Measurements from ENCODE around the gene RGS9. TPM values are rescaled to one million over a fixed set of nuclear protein-coding genes. Genes with fewer than 3 reads are reported as not detected.

Gene RGS9
- polyA plus RNA-seq, 4 donors, result 2.4 to 4.7 (median 3.7) TPM

- Histone ChIP-seq H3K27ac (ENCODE audit: low read depth in 1 of 3, low read length in 2 of 3) (peak overlapping the region in 1 of 3 donors; percentile 77), H3K4me3 (ENCODE audit: low read depth in 1 of 3, low read length in 3 of 3) (no peak overlapping the region), H3K9me3 (ENCODE audit: control insufficient read depth in 2 of 2, insufficient read depth in 1 of 2, low read depth in 1 of 2, low read length in 1 of 2) (no peaks in the 10 kb centered on the region), H3K4me1 (ENCODE audit: control insufficient read depth in 3 of 3, insufficient read depth in 2 of 3, low read depth in 1 of 3, low read length in 2 of 3) (peaks cover 0 to 15% (median 0%) of the 10 kb centered on the region in 3 donors), H3K36me3 (ENCODE audit: control insufficient read depth in 3 of 3, insufficient read depth in 2 of 3, low read depth in 1 of 3, low read length in 3 of 3) (no peaks in the 10 kb centered on the region), H3K27me3 (ENCODE audit: control insufficient read depth in 3 of 3, insufficient read depth in 3 of 3, low read length in 3 of 3) (peaks cover 0 to 16% (median 0%) of the 10 kb centered on the region in 3 donors)
- no peak for FAIRE-seq
- 29 to 69% (median 47%) methylated on average over 5 of the region's 5 CpGs for WGBS, 3 donors
- peak; percentile 84 to 88 for DNase-seq
Measured at GRCh38 chr17:65131946-65132345, 5.2 kb upstream of the RGS9 start.

- WGBS, 3 donors, result 84 to 86% (median 84%) methylated on average over 2 of the region's 2 CpGs
- DNase-seq, result no peak
- Histone ChIP-seq H3K36me3 (ENCODE audit: control insufficient read depth in 3 of 3, insufficient read depth in 2 of 3, low read depth in 1 of 3, low read length in 3 of 3) (no peaks in the 10 kb centered on the region), H3K27ac (ENCODE audit: low read depth in 1 of 3, low read length in 2 of 3) (no peak overlapping the region), H3K4me3 (ENCODE audit: low read depth in 1 of 3, low read length in 3 of 3) (no peak overlapping the region), H3K9me3 (ENCODE audit: control insufficient read depth in 2 of 2, insufficient read depth in 1 of 2, low read depth in 1 of 2, low read length in 1 of 2) (no peaks in the 10 kb centered on the region), H3K4me1 (ENCODE audit: control insufficient read depth in 3 of 3, insufficient read depth in 2 of 3, low read depth in 1 of 3, low read length in 2 of 3) (peaks cover 0 to 19% (median 0%) of the 10 kb centered on the region in 3 donors), H3K27me3 (ENCODE audit: control insufficient read depth in 3 of 3, insufficient read depth in 3 of 3, low read length in 3 of 3) (peaks cover 0 to 27% (median 0%) of the 10 kb centered on the region in 3 donors)
- no peak for FAIRE-seq
Measured at GRCh38 chr17:65134035-65134434, 3.1 kb upstream of the RGS9 start.

- Histone ChIP-seq H3K36me3 (ENCODE audit: control insufficient read depth in 3 of 3, insufficient read depth in 2 of 3, low read depth in 1 of 3, low read length in 3 of 3) (no peaks in the 10 kb centered on the region), H3K27me3 (ENCODE audit: control insufficient read depth in 3 of 3, insufficient read depth in 3 of 3, low read length in 3 of 3) (peaks cover 2 to 38% (median 3%) of the 10 kb centered on the region in 3 donors), H3K4me3 (ENCODE audit: low read depth in 1 of 3, low read length in 3 of 3) (no peak overlapping the region), H3K9me3 (ENCODE audit: control insufficient read depth in 2 of 2, insufficient read depth in 1 of 2, low read depth in 1 of 2, low read length in 1 of 2) (no peaks in the 10 kb centered on the region), H3K27ac (ENCODE audit: low read depth in 1 of 3, low read length in 2 of 3) (no peak overlapping the region), H3K4me1 (ENCODE audit: control insufficient read depth in 3 of 3, insufficient read depth in 2 of 3, low read depth in 1 of 3, low read length in 2 of 3) (peaks cover 0 to 10% (median 0%) of the 10 kb centered on the region in 3 donors)
- DNase-seq (no peak), FAIRE-seq (no peak)
- 35 to 45% (median 37%) methylated on average over 7 of the region's 7 CpGs for WGBS, 3 donors
Measured at GRCh38 chr17:65139101-65139764, 2.1 kb downstream of the RGS9 start.

- no peaks in the 10 kb centered on the region for H3K36me3 ChIP-seq (ENCODE audit: control insufficient read depth in 3 of 3, insufficient read depth in 2 of 3, low read depth in 1 of 3, low read length in 3 of 3)
- DNase-seq (no peak), FAIRE-seq (no peak)
- no peaks in the 10 kb centered on the region for H3K9me3 ChIP-seq (ENCODE audit: control insufficient read depth in 2 of 2, insufficient read depth in 1 of 2, low read depth in 1 of 2, low read length in 1 of 2)
- WGBS, 3 donors, result 75 to 80% (median 79%) methylated on average over 2 of the region's 2 CpGs
- H3K4me1 ChIP-seq (ENCODE audit: control insufficient read depth in 3 of 3, insufficient read depth in 2 of 3, low read depth in 1 of 3, low read length in 2 of 3), result peaks cover 0 to 5% (median 0%) of the 10 kb centered on the region in 3 donors
- H3K4me3 ChIP-seq (ENCODE audit: low read depth in 1 of 3, low read length in 3 of 3), result no peak overlapping the region
- H3K27me3 ChIP-seq (ENCODE audit: control insufficient read depth in 3 of 3, insufficient read depth in 3 of 3, low read length in 3 of 3), result peaks cover 2 to 43% (median 3%) of the 10 kb centered on the region in 3 donors
- H3K27ac ChIP-seq (ENCODE audit: low read depth in 1 of 3, low read length in 2 of 3), result no peak overlapping the region
Measured at GRCh38 chr17:65142247-65142646, 5.1 kb downstream of the RGS9 start.

- DNase-seq (no peak), FAIRE-seq (no peak)
- no peak overlapping the region for H3K27ac ChIP-seq (ENCODE audit: low read depth in 1 of 3, low read length in 2 of 3)
- no peaks in the 10 kb centered on the region for H3K9me3 ChIP-seq (ENCODE audit: control insufficient read depth in 2 of 2, insufficient read depth in 1 of 2, low read depth in 1 of 2, low read length in 1 of 2)
- H3K27me3 ChIP-seq (ENCODE audit: control insufficient read depth in 3 of 3, insufficient read depth in 3 of 3, low read length in 3 of 3), result peaks cover 2 to 26% (median 3%) of the 10 kb centered on the region in 3 donors
- H3K36me3 ChIP-seq (ENCODE audit: control insufficient read depth in 3 of 3, insufficient read depth in 2 of 3, low read depth in 1 of 3, low read length in 3 of 3), result no peaks in the 10 kb centered on the region
- H3K4me3 ChIP-seq (ENCODE audit: low read depth in 1 of 3, low read length in 3 of 3), result no peak overlapping the region
- 55 to 68% (median 63%) methylated on average over 21 of the region's 21 CpGs for WGBS, 3 donors
- H3K4me1 ChIP-seq (ENCODE audit: control insufficient read depth in 3 of 3, insufficient read depth in 2 of 3, low read depth in 1 of 3, low read length in 2 of 3), result no peaks in the 10 kb centered on the region
Measured at GRCh38 chr17:65143889-65144604, 6.9 kb downstream of the RGS9 start.

- FAIRE-seq (no peak), DNase-seq (no peak)
- Histone ChIP-seq H3K4me1 (ENCODE audit: control insufficient read depth in 3 of 3, insufficient read depth in 2 of 3, low read depth in 1 of 3, low read length in 2 of 3) (no peaks in the 10 kb centered on the region), H3K36me3 (ENCODE audit: control insufficient read depth in 3 of 3, insufficient read depth in 2 of 3, low read depth in 1 of 3, low read length in 3 of 3) (no peaks in the 10 kb centered on the region), H3K9me3 (ENCODE audit: control insufficient read depth in 2 of 2, insufficient read depth in 1 of 2, low read depth in 1 of 2, low read length in 1 of 2) (no peaks in the 10 kb centered on the region), H3K4me3 (ENCODE audit: low read depth in 1 of 3, low read length in 3 of 3) (no peak overlapping the region), H3K27me3 (ENCODE audit: control insufficient read depth in 3 of 3, insufficient read depth in 3 of 3, low read length in 3 of 3) (peaks cover 0 to 14% (median 0%) of the 10 kb centered on the region in 3 donors), H3K27ac (ENCODE audit: low read depth in 1 of 3, low read length in 2 of 3) (no peak overlapping the region)
- 77 to 89% (median 86%) methylated on average over 11 of the region's 11 CpGs for WGBS, 3 donors
Measured at GRCh38 chr17:65145743-65146142, 8.6 kb downstream of the RGS9 start.

GRCh38 chr17:65147955-65148354 lies 10.8 kb downstream of the RGS9 start:
- H3K27ac ChIP-seq (ENCODE audit: low read depth in 1 of 3, low read length in 2 of 3), result no peak overlapping the region
- H3K4me1 ChIP-seq (ENCODE audit: control insufficient read depth in 3 of 3, insufficient read depth in 2 of 3, low read depth in 1 of 3, low read length in 2 of 3), result no peaks in the 10 kb centered on the region
- no peaks in the 10 kb centered on the region for H3K36me3 ChIP-seq (ENCODE audit: control insufficient read depth in 3 of 3, insufficient read depth in 2 of 3, low read depth in 1 of 3, low read length in 3 of 3)
- 81 to 87% (median 85%) methylated on average over 4 of the region's 4 CpGs for WGBS, 3 donors
- FAIRE-seq, result no peak
- no peak overlapping the region for H3K4me3 ChIP-seq (ENCODE audit: low read depth in 1 of 3, low read length in 3 of 3)
- DNase-seq, result no peak
- peaks cover 0 to 11% (median 0%) of the 10 kb centered on the region in 3 donors for H3K27me3 ChIP-seq (ENCODE audit: control insufficient read depth in 3 of 3, insufficient read depth in 3 of 3, low read length in 3 of 3)
- no peaks in the 10 kb centered on the region for H3K9me3 ChIP-seq (ENCODE audit: control insufficient read depth in 2 of 2, insufficient read depth in 1 of 2, low read depth in 1 of 2, low read length in 1 of 2)

- WGBS, 3 donors, result 41 to 54% (median 43%) methylated on average over 4 of the region's 4 CpGs
- Histone ChIP-seq H3K36me3 (ENCODE audit: control insufficient read depth in 3 of 3, insufficient read depth in 2 of 3, low read depth in 1 of 3, low read length in 3 of 3) (no peaks in the 10 kb centered on the region), H3K27ac (ENCODE audit: low read depth in 1 of 3, low read length in 2 of 3) (peak overlapping the region in 1 of 3 donors; percentile 18), H3K9me3 (ENCODE audit: control insufficient read depth in 2 of 2, insufficient read depth in 1 of 2, low read depth in 1 of 2, low read length in 1 of 2) (no peaks in the 10 kb centered on the region), H3K27me3 (ENCODE audit: control insufficient read depth in 3 of 3, insufficient read depth in 3 of 3, low read length in 3 of 3) (peaks cover 0 to 2% (median 0%) of the 10 kb centered on the region in 3 donors), H3K4me3 (ENCODE audit: low read depth in 1 of 3, low read length in 3 of 3) (no peak overlapping the region), H3K4me1 (ENCODE audit: control insufficient read depth in 3 of 3, insufficient read depth in 2 of 3, low read depth in 1 of 3, low read length in 2 of 3) (no peaks in the 10 kb centered on the region)
- no peak for FAIRE-seq
- peak in 1 of 2 donors; percentile 63 for DNase-seq
Measured at GRCh38 chr17:65154770-65155589, 17.8 kb downstream of the RGS9 start.

Measured in small intestine (tissue), 7 donors.